Tibial nerve (tissue), 4 donors: ENCODE measurements around the gene CAV1.

Experiments used
- EP300 ChIP-seq, 2 donors: sonication (generic); formaldehyde crosslinking; IDR thresholded peaks; one replicate each; pipeline ENCODE4 v1.6.1; 2017; ENCODE audit warnings: antibody characterized with exemption in 2 of 2, mild to moderate bottlenecking in 1 of 2
- POLR2A ChIP-seq, 2 donors: fragments of 450-650 bp; IDR thresholded peaks; one replicate each; pipeline ENCODE4 v1.6.1; 2017; ENCODE audit warnings: antibody characterized with exemption in 2 of 2, mild to moderate bottlenecking in 2 of 2, moderate library complexity in 2 of 2
- TF ChIP-seq, protein P1 (sequence below), 5 experiments: fragments of 200-600 bp in 3 of 5; fragments of 450-650 bp in 2 of 5; sonication (generic) in 3 of 5; IDR thresholded peaks; one replicate each; pipeline ENCODE4 v1.5.1; 2016 to 2019; ENCODE audit warnings: antibody characterized with exemption in 5 of 5, mild to moderate bottlenecking in 3 of 5, moderate library complexity in 2 of 5

DNA sequence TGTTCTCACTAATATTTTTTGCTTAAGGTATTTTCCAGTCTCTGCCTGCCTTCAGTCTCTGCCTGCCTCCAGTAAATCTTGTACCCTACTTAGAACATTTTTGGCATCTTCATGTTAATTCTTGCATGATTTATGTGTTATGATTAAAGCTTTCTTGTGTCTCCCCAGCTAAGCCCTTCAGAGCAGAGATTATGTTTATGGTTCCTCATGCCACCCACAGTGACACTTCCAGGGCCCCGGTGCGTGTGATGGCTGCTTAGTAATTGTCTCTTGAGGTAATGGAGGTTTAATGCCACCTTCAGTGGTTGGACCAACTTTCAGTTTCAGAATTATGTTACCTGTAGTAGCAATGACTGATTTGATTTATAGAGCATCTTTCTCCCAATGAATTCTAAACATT lies 76.6 kb downstream of the CAV1 start:
- TF ChIP-seq EP300 (IDR thresholded peaks at IDR 0.05) (no peak), POLR2A (IDR thresholded peaks at IDR 0.05) (no peak)
- TF ChIP-seq, protein P1, sequence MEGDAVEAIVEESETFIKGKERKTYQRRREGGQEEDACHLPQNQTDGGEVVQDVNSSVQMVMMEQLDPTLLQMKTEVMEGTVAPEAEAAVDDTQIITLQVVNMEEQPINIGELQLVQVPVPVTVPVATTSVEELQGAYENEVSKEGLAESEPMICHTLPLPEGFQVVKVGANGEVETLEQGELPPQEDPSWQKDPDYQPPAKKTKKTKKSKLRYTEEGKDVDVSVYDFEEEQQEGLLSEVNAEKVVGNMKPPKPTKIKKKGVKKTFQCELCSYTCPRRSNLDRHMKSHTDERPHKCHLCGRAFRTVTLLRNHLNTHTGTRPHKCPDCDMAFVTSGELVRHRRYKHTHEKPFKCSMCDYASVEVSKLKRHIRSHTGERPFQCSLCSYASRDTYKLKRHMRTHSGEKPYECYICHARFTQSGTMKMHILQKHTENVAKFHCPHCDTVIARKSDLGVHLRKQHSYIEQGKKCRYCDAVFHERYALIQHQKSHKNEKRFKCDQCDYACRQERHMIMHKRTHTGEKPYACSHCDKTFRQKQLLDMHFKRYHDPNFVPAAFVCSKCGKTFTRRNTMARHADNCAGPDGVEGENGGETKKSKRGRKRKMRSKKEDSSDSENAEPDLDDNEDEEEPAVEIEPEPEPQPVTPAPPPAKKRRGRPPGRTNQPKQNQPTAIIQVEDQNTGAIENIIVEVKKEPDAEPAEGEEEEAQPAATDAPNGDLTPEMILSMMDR (IDR thresholded peaks at IDR 0.05): no peak
